Stimulated activated CD8-positive, alpha-beta memory T cell treated with anti-CD3 and anti-CD28 coated beads, Interleukin-2, amount 100 ng/mL, for 1 hour (primary cell): ENCODE data around the gene GPR146.

ENCODE experiments used
- DNase-seq, 2 donors: peaks; one replicate each; pipeline ENCODE4 v3.0.0-alpha.2; 2020; ENCODE audit warnings: low read depth in 2 of 2

Gene GPR146

DNA sequence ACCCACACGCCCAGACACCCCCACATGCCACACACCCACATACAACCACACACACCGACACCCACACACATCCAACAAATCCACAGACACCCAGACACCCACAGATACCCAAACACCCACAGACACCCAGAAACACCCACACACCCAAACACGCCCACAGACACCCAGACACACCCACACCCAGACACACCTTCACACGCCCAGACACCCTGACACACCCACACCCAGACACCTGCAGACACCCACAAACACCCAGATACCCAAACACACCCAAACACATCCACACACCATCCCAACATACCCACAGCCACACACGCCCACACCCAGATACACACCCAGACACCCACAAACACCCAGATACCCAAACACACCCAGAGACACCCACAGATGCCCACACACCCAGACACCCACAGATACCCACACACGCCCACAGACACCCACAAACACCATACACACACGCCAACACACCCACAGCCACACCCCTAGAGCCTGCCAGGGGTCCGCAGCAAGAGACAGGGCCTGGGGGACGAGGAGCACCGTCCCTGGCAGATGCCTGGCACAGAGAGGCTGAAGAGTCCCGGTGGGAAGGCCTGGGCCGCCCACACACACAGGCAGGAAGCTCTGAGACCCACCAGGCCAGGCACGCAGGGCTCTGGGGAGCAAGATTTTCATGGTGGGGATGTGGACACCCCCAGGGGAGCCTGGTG lies 32.9 kb upstream of the GPR146 start:
- no peak for DNase-seq

DNA sequence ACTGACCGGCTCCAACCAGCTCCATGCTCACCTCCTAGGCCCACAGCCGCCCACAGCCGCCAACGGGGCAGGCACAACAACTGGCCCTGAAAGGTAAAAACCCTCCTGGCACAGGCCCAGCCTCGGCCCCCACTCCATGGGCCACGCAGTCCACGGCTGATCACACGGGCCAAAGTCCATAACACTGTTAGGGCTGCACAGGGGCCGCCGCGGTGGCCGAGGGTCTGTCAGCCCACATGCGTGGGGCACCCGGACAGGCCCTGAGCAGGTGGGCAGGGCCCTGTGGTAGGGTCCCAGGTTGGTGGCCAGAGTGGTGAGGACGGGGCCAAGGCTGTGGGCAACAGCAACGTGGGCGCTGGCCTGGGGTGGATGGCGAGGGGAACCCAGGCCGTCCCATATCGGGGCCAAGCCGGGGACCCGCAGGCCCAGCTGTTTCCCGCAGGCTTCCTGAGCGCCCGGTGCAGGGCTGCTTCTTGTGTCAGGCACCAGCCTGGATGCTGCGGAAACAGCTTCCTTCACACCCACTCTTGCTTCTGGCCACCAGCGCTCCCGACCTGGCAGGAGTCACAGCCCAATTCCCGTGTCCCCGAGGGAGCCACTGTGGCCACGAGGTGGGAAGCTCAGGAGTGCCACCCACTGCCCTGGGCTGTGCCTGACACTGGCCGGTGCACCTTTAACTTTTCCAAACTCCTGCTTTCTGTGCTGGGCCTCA lies 32.2 kb upstream of the GPR146 start:
- DNase-seq: no peak

DNA sequence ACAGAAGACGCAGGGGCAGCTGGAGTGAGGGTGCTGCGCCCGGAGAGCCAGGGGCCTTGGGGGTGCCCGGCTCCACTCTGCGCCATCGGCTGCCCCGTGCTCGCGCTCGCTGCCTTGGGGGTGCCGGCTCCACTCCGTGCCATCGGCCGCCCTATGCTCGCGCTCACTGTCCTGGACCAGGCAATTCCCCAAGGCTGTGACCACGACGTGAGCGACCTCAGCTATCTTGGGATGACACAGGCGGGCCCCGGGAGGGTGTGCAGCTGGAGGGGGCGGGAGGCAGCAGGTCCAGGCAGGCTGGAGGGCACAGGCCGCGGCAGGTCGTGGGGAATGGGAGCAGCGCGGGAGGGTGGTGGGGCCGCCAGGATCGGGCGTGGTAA lies 31.6 kb upstream of the GPR146 start:
- DNase-seq: no peak

DNA sequence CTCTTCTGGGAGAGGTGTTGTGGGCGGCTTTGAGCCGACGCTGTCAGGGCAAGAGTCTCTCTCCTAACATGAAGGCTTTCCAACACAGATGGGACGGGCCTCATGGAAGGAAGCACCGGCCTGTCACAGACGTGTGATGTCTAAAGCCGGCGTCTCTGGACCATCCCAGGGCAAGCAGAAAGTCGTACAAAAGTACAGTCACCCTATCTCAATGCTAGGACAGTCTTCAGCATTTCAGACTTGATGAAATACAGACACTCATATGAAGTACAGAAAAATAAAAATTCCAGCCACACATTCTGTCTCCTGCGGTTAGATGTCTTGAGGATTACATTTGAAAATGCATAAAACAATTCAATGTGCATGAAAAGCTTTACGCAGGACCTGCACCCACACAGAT lies 30.8 kb upstream of the GPR146 start:
- no peak for DNase-seq

DNA sequence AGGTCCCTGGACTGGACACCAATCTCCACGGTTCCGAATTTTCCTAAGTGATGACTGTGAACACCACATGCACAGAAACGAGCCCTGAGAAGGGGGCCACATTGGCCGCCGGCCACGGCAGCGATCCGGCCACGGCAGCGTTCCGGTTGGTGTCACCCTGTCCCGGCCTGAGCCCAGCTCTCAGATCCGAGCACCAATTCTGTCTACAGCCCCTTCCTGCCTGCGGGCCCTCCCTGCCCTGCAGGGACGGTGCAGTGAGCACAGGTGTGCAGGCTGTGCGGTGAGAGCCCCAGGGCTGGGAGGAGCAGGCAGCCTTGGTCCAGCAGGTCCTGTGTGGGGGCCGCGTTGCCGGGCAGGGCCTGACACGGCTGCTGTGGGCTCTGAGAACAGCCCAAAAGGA lies 29.7 kb upstream of the GPR146 start:
- DNase-seq: no peak

DNA sequence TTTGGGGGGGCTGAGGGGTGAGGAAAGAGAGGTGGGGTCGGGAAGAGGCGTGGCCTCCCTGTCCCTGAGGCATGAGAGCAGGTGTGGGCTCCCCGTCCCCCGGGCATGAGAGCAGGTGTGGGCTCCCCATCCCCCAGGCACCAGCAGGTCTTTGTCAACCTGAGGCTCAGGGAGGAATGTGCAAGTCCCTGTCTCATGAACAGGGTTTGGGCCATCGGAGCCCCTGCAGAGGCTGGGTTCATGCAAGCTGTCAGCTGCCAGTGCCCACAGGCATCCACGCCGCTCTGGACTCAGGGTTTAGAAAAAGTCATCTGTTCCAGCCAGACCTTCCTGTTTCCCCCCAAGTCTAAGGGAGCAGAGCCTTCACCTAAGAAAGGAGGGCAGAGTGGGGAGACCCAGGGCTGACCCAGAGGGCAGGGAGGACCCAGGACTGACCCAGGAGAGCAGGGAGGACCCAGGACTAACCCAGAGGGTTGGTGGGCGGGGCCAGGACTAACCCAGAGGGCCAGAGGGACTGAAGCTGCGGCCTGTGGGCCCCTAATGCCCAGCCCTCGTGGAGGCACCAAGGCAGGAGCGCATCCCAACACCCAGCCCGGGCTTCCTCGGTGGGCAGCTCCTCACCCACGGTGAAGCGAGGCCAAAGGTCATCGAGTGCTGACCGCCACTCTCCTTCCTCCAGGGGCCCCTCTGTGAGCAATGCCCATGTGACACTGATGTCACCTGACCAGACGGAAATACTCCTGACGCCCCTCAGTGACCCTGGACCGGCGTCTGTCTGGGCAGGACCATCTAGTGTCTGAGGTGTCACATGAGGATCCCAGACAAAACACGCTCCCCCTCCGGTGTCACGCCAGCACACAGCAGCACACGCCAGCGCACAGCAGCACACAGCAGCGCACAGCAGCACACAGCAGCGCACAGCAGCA lies 28.9 kb upstream of the GPR146 start:
- DNase-seq: no peak

DNA sequence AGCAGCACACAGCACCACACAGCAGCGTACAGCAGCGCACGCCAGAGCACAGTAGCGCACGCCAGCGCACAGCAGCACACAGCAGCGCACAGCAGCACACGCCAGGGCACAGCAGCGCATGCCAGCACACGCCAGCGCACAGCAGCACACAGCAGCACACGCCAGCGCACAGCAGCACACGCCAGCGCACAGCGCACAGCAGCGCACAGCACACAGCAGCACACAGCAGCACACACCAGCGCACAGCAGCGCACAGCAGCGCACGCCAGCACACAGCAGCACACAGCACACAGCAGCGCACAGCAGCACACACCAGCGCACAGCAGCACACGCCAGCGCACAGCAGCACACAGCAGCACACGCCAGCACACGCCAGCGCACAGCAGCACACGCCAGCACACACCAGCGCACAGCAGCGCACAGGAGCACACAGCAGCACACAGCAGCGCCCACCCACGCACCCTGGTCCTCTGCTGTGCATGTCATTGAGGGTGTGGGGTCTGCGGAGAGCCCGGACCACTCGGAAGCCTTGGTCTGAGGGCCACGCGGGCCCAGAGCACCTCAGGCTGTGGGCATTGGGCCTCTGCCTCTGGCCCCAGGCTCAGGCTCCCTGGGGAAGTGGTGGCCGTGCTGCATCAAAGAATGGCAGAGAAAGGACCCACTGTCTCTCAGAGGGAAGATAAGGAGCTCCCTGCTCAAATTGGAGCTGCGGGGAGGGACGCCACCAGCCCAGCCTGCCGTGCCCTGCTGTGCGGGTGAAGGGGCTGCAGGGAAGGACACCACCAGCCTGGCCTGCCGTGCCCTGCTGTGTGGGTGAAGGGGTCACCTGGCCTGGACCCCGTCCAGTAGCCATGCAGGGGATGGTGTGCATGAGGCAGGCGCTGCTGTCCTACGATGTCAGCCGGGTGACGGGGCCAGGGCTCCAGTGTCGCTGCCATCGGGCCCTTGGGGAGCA lies 27.5 kb upstream of the GPR146 start:
- DNase-seq: no peak

DNA sequence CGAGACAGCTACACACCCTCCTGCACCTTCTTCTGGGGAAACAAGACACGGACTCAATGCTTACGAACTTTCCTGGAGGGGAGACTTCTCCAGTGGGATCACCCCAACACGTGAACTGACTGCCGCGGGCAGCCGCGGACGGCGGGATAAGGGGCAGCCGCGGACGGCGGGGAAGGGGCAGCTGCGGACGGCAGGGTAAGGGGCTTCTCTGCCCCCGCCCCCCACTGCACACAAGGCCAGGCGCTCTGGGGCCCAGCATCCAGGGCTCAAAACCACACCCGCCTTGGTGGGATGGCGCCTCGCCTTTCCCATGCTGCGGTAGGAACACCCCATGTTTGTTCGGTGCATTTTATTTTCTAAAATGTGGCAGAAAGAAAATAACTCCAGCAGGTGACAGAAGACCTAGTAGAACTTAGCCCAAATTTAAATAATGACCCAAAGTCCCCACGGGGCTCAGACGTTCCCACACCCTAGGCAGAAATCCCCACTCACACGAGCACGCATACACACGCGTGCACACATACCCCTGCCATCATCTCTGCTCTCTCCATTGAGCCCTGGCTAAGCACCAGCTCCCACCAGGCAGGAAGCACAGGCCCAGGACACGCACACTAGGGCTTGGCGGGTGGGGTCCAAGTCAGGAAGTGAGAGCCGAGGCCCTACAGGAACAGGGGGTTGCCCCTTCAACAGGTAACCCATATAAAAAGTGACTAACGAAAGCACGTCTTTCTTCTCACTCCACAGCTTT lies 26.6 kb upstream of the GPR146 start:
- DNase-seq: no peak

DNA sequence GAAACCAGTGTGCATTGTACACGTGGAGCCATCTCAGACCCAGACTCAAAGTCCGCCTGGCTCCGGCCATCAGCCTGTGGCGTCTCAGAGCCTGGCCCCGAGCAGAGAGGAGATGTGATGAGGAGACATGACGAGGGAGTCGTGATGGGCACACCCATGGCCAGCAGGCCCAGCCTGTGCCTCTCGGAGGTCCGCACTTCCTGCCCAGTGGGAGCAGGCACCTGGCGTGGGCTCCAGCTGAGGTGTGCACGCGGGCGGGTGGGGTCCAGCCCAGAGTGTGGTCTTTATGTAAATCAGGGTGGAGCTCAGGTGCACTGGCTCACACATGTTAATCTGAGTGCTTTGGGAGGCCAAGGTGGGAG lies 26.0 kb upstream of the GPR146 start:
- DNase-seq: no peak

DNA sequence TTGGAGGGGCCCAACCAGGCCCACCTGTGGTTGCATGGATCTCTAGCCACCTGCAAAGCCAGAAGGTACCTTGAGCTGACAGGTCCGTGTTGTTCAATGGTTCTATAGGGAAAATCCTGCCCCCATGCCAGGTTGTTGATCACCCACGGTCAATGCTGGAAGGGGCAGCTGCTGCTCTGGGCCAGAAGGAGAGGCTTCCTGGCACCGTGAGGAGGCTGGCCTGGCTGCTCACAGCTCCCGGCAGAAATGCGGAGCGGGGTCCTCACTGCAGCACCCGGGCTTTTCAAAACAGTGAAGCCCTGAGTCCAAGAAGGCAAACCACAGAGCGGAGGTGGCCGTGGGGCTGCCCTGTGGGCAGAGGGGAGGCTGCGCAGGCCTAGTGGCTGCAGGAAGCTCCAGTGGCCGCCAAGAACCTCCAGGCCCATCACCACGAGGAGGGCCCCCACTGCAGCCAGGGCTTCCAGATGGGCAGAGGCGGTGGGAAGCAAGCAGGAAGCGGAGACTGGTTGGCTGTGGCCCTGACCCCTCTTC lies 25.0 kb upstream of the GPR146 start:
- no peak for DNase-seq

DNA sequence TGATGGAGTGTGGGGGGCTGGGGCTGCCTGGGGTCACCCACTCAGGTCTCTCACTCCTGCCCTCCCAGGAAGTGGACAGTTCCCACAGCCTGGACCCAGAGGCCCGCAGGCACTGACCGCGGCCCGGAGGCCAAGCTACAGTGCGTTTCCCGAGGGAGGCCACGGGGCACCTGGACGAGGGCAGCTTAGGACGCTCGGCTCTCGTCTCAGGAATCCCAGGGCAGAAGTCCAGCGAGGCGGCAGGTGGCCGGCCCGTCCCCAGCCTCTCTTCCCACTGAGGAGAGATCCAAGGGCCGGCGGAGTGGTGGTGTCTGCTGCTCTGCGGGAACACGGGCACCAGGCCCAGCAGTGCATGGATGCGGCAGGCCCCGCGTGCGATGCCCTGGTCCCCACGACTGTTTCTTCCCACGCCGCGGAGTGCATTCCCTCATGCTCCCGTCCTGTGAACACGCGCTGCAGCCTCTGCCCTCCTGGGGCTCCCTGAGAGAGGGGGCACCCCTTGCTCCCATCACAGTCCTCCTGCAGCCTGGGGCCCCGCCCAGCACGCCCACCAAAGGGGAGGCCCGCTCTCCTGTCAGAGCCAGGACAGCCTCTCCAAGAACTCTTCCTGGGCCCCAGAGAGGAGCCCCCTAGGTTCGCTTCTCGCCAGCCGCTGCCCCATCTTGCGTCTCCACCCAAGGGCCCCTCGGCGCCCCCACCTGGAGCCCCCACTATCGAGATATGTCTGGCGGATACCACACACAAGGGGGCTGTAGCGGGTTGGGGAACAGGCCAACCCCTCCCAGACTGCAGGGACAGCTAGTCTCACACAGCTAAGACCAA lies 24.3 kb upstream of the GPR146 start:
- no peak for DNase-seq

DNA sequence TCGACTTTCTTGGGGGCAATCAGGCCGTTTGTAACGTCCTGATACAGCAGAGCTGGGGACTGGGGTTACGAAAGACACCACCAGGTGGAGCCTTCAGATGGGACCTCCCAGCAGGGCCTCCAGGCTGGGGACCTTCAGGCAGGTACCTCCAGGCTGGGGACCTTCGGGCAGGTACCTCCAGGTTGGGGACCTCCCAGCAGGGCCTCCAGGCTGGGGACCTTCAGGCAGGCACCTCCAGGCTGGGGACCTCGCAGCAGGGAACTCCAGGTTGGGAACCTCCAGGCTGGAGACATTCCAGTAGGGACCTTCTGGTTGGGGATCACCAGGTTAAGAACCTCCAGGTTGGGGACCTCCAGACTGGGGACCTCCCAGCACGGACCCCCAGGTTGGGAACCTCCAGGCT lies 23.5 kb upstream of the GPR146 start:
- no peak for DNase-seq

DNA sequence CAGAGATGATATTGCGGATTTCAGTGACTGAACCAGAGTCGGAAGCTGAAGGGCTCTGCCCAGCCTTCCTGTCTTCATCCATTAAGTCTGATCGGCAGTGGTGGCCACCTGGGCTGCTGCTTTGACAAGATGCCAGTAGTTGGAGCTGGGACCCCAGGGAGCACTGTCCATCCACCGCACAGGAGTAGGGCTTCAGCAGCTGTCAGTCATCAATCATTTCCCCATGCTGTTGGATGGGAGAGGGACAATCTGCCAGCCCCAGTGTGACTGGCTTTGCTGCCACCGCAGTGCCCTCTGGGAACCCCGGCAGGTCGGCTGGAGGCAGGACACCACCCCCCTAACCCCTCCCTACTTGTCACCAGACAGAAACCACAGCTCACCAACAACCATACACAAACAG lies 23.0 kb upstream of the GPR146 start:
- DNase-seq: no peak

DNA sequence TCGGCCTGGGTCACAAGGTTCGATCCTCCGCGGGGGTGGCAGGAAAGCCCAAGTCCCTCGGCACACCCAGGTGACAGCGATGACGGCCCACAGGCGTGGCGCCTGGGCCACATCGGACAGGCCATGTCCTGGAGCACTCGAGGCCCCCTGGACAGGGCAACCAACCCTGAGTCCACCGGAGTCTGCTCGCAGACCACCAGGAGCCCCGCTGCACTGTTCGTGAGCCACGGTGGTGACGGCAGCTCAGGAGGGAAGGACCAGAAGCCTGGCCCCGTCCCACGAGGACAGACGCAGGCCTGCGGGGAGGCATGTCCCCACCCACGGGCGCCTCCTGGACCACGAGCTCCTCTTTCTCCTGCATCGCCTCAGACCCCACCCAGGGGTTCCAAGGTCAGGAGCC lies 22.4 kb upstream of the GPR146 start:
- no peak for DNase-seq

DNA sequence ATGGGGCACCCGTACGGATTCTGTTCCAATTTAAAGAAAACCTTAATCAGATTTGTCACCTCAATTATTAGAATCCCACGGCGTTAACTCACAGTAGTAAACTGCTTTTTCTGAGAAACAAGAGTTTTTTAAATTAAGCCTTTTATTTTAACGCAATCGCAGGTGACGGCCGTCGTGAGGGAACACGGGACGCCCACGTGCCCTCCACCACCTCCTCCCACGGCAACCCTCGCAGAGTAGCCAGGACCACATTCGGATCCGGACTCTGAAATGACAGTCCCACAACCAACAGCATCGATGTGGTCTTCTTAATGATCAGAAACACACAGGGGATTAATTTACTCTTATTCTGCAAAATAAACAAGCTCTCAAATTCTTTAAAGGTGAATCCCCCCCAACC lies 22.0 kb upstream of the GPR146 start:
- no peak for DNase-seq

DNA sequence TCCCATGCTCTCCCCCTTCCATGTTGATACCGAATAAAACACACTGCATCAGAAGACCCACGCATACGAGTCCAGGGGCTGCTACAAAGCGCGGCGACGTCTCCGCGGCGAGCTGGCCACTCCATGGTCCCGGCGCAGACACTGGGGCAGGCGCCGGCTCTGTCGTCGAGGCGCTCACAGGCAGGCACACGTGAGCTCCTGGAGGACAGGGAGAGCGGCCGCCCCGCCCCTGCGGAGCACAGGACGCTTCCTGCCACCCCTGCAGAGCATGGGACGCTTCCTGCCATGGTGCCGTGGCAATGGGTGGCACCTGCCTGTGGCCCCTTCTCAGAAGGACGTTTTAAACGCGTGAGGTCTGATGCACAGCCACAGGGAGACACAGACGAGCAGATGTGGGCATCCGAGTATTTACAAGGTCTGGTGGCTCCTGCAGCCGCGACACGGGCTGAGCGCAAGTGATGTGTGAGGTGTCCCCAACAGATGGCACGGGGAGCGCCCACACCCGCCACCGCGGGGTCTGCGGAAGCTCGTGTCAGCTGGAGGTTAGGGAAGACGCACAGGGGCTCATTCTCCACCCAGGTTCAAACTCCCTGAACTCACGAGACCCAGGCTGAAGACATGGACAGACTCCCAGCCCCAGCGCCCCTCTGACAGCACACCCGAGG lies 21.4 kb upstream of the GPR146 start:
- DNase-seq: no peak

DNA sequence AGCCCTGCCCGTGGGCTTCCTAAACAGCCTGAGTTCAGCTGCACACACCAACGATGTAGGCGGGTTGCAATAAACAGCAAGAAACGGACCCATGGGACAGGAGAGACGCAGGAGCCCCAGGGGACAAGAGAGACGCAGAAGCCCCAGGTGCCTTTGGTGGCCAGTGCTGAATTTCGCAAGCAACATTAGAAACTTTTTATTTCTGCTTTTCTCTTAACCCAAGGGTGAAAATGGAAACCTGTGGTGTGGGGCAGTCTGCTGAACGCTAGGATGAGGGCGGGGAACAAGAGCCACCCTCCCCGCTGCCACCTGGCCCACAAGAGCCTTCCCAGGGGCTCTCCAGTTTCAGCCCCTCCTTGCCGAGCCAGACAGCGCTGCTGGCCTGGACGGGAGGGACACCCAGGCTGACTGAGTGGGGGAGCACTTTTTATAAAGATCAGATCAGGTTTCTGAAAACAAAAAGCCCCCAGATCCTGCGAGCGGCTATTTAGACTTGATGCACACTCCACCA lies 20.0 kb upstream of the GPR146 start:
- DNase-seq: no peak

DNA sequence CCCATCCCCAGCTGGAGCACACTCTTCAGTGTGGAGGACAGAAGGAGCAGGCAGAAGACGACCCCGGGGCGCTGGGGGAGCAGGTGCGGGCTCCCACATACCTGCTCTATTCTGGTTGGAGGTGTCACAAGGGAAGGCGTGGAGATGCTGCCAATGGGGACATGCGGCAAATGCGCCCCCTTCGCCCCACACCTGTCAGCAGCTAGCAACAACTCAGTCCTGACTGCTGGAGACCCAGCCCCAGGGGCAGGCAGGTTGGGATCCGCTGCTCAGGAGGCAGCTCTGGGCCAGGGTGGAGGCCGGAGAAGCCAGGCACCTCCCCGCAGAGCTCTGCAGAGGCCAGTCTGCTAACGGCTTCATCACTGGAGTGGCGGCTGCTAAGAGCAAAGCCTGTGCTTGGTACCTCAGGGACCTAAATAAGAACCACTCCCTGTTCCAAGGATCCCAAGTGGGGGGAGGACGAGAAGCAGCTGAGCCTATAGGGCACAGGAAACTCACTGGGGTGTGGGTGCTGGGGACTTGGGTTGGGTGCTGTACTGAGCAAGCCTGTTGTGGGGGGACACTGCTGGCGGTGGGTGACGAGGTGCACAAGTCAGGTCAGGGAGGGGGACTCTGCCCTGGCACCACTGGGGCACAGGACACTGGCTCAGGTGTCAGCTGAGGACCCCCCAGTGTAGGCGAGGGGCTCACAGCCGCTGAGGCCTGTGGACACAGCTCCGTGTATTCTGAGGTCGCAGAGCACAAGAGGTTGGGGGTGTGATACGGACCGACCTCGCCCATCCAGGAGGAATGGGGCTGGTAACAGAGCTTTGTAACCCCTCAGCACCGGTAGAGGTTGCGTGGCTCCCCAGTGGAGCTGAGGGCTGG lies 19.2 kb upstream of the GPR146 start:
- no peak for DNase-seq
